ENCODE measurements around the gene FLRT1.

GRCh38 chr11:63993100-63993499, 42.6 kb upstream of the FLRT1 start:
- TF ChIP-seq, protein P1, sequence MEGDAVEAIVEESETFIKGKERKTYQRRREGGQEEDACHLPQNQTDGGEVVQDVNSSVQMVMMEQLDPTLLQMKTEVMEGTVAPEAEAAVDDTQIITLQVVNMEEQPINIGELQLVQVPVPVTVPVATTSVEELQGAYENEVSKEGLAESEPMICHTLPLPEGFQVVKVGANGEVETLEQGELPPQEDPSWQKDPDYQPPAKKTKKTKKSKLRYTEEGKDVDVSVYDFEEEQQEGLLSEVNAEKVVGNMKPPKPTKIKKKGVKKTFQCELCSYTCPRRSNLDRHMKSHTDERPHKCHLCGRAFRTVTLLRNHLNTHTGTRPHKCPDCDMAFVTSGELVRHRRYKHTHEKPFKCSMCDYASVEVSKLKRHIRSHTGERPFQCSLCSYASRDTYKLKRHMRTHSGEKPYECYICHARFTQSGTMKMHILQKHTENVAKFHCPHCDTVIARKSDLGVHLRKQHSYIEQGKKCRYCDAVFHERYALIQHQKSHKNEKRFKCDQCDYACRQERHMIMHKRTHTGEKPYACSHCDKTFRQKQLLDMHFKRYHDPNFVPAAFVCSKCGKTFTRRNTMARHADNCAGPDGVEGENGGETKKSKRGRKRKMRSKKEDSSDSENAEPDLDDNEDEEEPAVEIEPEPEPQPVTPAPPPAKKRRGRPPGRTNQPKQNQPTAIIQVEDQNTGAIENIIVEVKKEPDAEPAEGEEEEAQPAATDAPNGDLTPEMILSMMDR (IDR thresholded peaks at IDR 0.05; ENCODE audit: poor library complexity, severe bottlenecking), result no peak
- TF ChIP-seq POLR2AphosphoS5 (IDR thresholded peaks at IDR 0.05), result no peak
- no peak for TF ChIP-seq REST (IDR thresholded peaks at IDR 0.05; ENCODE audit: borderline replicate concordance)
- TF ChIP-seq RAD21 (conservative IDR thresholded peaks at IDR 0.05), result no peak
- TF ChIP-seq EZH2 (IDR thresholded peaks at IDR 0.05; ENCODE audit: borderline replicate concordance, insufficient read depth, low read length, poor library complexity, severe bottlenecking), result no peak
- TF ChIP-seq EP300 (conservative IDR thresholded peaks at IDR 0.05; ENCODE audit: poor library complexity, severe bottlenecking), result no peak
- no peak for TF ChIP-seq SMC3 (conservative IDR thresholded peaks at IDR 0.05; ENCODE audit: poor library complexity)

Measured in neural cell (in vitro differentiated cells).